ENCODE results near the gene PARN. TPM values are rescaled to one million over a fixed set of nuclear protein-coding genes. Genes with fewer than 3 reads are reported as not detected.
"Not testable (repeated sequence)": the region's sequence is repeated elsewhere in the genome, so short reads cannot be mapped to it uniquely, and the experiment has no call there.

The PARN gene
- total RNA-seq, 1 experiment from 2014 or later = 30.7 TPM

GRCh38 chr16:14423344-14423743, 206.7 kb downstream of the PARN start:
- intact Hi-C loops (cut with micrococcal nuclease; ENCODE audit: unreplicated experiment) = no loop called here
- H3K36me3 Mint-ChIP-seq (ENCODE audit: insufficient read depth, unreplicated experiment) = no peaks in the 10 kb centered on the region
- H3K4me1 Mint-ChIP-seq (ENCODE audit: low read depth, unreplicated experiment) = peaks cover 5% of the 10 kb centered on the region
- H3K27me3 ChIP-seq (replicated peaks; ENCODE audit: control insufficient read depth, insufficient read depth, low read length) = no peaks in the 10 kb centered on the region
- no TSS peak for BruUV-seq (replicated peaks)
- no peaks in the 10 kb centered on the region for H3K4me1 ChIP-seq
- no peak overlapping the region for H3K27ac Mint-ChIP-seq (ENCODE audit: unreplicated experiment)
- CTCF ChIA-PET = no interaction called here
- no peaks in the 10 kb centered on the region for H3K36me3 ChIP-seq (ENCODE audit: control insufficient read depth, insufficient read depth, low read length)
- H3K9me3 ChIP-seq = no peaks in the 10 kb centered on the region
- H3K4me3 ChIP-seq (ENCODE audit: low read depth, low read length) = no peak overlapping the region
- no peaks in the 10 kb centered on the region for H3K27me3 Mint-ChIP-seq (ENCODE audit: insufficient read depth, unreplicated experiment)
- DNase-seq = no peak
- no peak overlapping the region for H3K4me3 Mint-ChIP-seq (ENCODE audit: unreplicated experiment)
- no peaks in the 10 kb centered on the region for H3K9me3 Mint-ChIP-seq (ENCODE audit: unreplicated experiment)
- no peak for TF ChIP-seq CTCF (IDR thresholded peaks at IDR 0.05; ENCODE audit: insufficient read depth in 1 of 2, low read depth in 1 of 2, low read length in 1 of 2, severe bottlenecking in 1 of 2, unreplicated experiment in 1 of 2)
- POLR2A ChIA-PET = no interaction called here

GRCh38 chr16:14420721-14421488, 209.2 kb downstream of the PARN start:
- Histone ChIP-seq H3K4me3 (ENCODE audit: low read depth, low read length) (no peak overlapping the region), H3K4me1 (no peaks in the 10 kb centered on the region), H3K27me3 (replicated peaks; ENCODE audit: control insufficient read depth, insufficient read depth, low read length) (no peaks in the 10 kb centered on the region), H3K9me3 (no peaks in the 10 kb centered on the region), H3K36me3 (ENCODE audit: control insufficient read depth, insufficient read depth, low read length) (no peaks in the 10 kb centered on the region)
- DNase-seq = no peak
- TF ChIP-seq CTCF (IDR thresholded peaks at IDR 0.05; ENCODE audit: insufficient read depth in 1 of 2, low read depth in 1 of 2, low read length in 1 of 2, severe bottlenecking in 1 of 2, unreplicated experiment in 1 of 2) = no peak
- Mint-ChIP-seq H3K9me3 (ENCODE audit: unreplicated experiment) (peaks cover 5% of the 10 kb centered on the region), H3K4me1 (ENCODE audit: low read depth, unreplicated experiment) (peaks cover 5% of the 10 kb centered on the region), H3K27ac (ENCODE audit: unreplicated experiment) (peak overlapping the region; percentile 39), H3K36me3 (ENCODE audit: insufficient read depth, unreplicated experiment) (no peaks in the 10 kb centered on the region), H3K27me3 (ENCODE audit: insufficient read depth, unreplicated experiment) (no peaks in the 10 kb centered on the region), H3K4me3 (ENCODE audit: unreplicated experiment) (no peak overlapping the region)
- intact Hi-C loops (cut with micrococcal nuclease; ENCODE audit: unreplicated experiment) = no loop called here
- POLR2A ChIA-PET = no interaction called here
- CTCF ChIA-PET = interaction anchor here (0.7 kb wide), 1 partner anchor 66 kb away, joined by 3 read pairs; no protein-coding TSS in a partner anchor
- BruUV-seq (replicated peaks) = no TSS peak

GRCh38 chr16:14420243-14420642, 209.8 kb downstream of the PARN start:
- H3K27me3 ChIP-seq (replicated peaks; ENCODE audit: control insufficient read depth, insufficient read depth, low read length); BruUV-seq (replicated peaks); H3K4me1 Mint-ChIP-seq (ENCODE audit: low read depth, unreplicated experiment); POLR2A ChIA-PET; intact Hi-C loops (cut with micrococcal nuclease; ENCODE audit: unreplicated experiment); H3K27me3 Mint-ChIP-seq (ENCODE audit: insufficient read depth, unreplicated experiment); H3K9me3 ChIP-seq; DNase-seq; H3K4me3 ChIP-seq (ENCODE audit: low read depth, low read length); H3K36me3 Mint-ChIP-seq (ENCODE audit: insufficient read depth, unreplicated experiment); H3K36me3 ChIP-seq (ENCODE audit: control insufficient read depth, insufficient read depth, low read length); H3K4me1 ChIP-seq; H3K4me3 Mint-ChIP-seq (ENCODE audit: unreplicated experiment): not testable (repeated sequence)
- peaks cover 10% of the 10 kb centered on the region for H3K9me3 Mint-ChIP-seq (ENCODE audit: unreplicated experiment)
- CTCF ChIA-PET = interaction anchor here (0.7 kb wide), 1 partner anchor 67 kb away, joined by 3 read pairs; no protein-coding TSS in a partner anchor
- peak overlapping the region; percentile 39 for H3K27ac Mint-ChIP-seq (ENCODE audit: unreplicated experiment)

All from Caco-2 (cell line).